GM18507 (cell line): ENCODE measurements around the gene CACNA1A.
A peak's percentile ranks its signal among the peaks of the same experiment; 100 is the strongest.
"Not testable (repeated sequence)": the region's sequence is repeated elsewhere in the genome, so short reads cannot be mapped to it uniquely, and the experiment has no call there.

Experiments
- DNase-seq: peaks from one replicate; pipeline ENCODE4 v3.0.0; 2011; ENCODE audit warnings: low read depth; ENCODE audit not compliant: insufficient read length; ENCODE audit errors: extremely low spot score
- FAIRE-seq: peaks from 2 replicates; lab custom pipeline; 2011; peaks lifted over from hg19 to GRCh38; lab: Jason Lieb, UNC

The CACNA1A gene

DNA sequence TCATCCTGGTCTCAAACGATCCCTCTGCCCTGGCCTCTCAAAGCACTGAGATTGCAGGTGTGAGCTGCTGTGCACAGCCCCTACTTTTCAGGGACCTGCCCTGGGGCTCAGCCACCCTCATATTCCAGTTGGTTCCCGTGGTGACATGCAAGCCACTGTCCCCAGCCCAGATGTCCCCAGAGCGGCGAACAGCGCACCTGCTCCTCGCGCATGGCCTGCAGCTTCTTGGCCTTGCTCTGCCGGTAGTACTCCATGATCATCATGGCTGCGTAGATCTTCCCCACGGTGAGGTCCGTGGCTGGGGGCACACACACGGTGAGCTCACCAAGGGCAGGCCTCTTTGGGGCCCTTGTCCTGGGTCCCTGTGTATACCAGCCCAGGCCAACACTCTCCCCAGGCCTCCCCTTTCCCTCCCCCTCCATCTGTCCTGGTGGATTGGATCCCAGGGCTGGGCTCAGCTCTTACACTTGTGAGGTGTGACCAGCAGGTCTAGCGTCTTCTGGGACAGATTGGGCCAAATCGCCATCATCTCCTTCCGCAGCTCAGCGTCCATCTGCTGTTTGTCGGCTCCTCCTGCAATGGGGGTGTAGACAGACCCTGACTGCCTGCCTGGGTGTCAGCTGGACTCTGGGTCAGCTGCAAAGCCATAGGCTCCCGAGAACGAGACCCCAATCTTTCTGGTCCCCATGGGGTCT, 292.1 kb downstream of the CACNA1A start:
- no peak for DNase-seq
- no peak for FAIRE-seq

- no peak for DNase-seq
- FAIRE-seq, result peak; percentile 47
These were observed 293.4 kb downstream of the CACNA1A start for GRCh38 chr19:13212759-13213330.

- FAIRE-seq, result no peak
- DNase-seq, result no peak
These were observed 294.6 kb downstream of the CACNA1A start for GRCh38 chr19:13211426-13212308.

DNA sequence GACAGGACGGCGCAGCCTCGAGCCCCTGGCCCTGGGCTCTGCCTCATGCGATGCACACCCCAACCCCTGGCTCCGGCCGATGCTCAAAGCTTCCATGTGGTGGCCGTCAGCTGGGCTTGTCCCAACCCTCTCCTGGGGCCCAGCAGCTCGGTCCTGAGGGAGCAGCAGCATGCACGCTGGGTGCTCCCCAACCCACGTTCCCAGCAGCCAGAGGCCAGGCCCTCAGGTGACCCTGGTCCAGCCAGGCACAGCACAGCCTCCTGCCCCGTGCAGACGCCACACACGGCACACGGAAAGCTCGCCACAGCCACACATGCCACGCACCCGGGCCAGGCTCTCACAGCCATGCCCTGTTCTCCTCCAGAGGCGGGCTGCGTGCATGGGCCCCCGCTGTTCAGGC, 295.3 kb downstream of the CACNA1A start:
- no peak for FAIRE-seq

DNA sequence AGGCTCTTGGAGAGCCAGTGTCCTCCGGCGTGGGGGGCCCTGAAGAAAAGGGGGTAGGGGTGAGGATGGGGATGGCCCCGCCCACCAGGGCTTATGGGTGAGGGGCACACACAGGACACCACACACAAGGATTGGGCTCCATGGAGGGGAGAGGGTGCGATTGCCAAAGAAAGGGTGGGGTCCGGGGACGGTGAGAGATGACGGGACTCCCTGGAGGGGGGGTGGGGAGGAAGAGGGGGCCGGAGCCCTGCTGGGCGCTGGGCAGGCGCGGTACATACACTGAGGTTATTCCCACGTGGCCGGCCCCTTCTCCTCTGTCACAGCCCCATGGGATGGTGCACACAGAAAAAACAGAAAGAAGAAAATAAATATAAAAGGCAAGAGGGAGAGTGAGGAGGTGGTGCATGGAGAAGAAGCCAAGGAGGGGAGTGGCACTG, 295.9 kb downstream of the CACNA1A start:
- no peak for DNase-seq
- no peak for FAIRE-seq

More for the DNA sequence above, 295.3 kb downstream of the CACNA1A start:
- DNase-seq, result no peak

DNA sequence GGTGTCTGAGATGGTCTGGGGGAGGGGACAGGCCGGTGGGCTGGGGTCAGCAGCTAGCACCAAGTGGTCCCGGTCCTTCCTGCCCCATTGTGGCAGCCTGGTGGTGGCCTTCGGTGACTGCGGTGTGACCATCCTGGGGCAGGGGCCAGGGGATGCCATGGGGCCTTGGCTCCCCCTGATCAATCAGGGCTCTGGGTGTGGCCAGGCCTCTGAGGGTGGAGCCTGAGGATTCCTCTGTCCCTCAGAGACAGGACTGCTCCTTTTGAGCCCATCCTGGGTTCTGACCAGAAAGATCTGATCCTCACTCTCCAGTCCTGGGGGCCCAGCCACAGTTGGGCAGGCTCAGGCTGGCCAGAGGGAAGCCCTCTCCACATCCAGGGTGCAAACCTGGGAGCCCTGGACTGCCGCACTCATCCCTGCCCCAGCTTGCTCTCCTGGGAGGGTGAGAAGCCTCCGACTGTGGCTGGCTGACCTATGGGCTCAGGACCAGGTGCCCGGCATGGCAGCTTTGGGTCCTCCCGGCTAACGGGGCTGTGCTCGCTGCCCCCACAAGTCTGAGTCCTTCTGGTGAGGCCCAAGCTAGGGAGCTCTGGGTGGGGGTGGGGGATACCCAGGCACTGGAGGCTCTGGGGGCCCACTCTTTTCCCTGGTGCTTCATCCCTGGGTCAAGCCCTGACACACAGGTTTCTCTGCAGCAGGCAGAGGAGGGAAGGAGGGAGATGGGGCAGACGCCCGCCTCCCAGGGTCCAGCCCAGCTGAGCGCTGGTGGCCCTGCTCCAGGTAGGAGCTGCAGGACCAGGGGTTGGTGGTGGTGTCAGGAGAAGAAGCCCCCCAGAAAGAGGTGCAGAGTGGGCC, 296.6 kb downstream of the CACNA1A start:
- DNase-seq, result no peak
- peak; percentile 9 for FAIRE-seq

DNA sequence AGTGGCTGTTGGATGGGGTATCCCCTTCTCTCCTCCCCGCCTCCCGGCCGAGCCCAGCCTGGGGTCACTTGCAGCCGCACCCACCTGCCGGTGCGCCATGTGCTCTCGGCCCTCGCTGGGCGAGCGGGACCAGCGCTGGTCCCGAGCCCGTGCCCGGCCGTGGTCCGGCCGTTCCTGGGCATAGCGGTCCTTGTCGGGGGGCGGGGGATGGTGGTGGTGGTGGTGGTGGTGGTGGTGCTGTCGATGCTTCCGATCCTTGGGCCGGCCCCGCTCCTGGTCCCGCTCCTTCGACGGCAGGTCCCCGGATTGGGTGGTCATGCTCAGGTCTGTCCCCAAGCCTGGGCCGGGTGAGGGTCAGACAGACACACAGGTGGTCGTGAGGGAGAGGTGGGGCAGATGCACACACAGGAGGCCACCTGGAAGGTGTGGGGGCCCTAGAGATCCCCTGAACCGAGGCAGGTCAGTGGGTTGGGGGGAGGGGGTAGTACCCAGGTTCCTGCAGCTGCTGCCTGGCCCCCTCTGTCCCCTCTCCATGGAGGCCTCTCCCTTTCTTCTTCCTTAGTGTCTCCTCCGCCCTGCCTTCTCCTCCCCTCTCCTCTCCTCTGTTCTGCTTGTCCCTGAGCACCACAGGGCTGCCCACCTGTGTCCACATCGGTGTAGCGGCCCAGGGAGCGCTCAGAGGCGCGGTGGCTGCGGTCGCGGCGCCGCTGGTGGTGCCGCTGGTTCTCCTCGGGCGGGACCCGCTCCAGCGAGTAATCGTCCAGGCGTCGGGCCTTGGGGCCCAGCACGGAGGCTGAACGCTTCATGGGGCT, 297.4 kb downstream of the CACNA1A start:
- DNase-seq (no peak), FAIRE-seq (peak; percentile 51)

GRCh38 chr19:13207846-13208671, 298.2 kb downstream of the CACNA1A start:
- DNase-seq (peak; percentile 73), FAIRE-seq (peak; percentile 96)

DNA sequence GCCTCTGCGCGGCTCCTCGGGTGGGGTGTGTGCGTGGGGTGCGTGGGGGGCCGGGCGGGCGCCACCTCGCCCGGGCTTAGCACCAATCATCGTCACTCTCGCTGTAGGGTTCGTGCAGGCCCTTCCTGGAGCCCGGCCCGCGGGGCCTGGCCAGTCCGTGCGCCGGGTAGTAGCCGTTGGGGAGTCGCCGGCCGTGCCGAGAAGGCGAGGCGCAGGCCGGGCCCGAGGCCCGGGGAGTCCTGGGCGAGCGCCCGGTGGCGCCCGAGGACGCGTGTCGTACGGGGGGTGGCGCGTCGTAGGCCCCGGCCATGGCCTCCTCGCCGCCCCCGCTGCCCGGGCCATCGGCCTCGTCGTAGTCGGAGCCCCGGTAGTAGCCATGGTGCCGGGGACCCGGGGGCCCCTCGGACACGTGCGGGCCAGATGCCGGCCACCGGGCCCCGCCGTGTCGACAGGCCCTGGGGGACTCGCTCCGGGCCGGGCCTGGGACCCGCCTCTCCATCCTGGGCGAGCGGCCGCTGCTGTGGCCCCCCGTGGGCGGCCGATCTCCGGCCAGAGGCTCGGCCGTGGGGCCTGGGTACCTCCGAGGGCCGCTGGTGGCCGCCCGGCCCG, 298.9 kb downstream of the CACNA1A start:
- DNase-seq (no peak), FAIRE-seq (no peak)

DNA sequence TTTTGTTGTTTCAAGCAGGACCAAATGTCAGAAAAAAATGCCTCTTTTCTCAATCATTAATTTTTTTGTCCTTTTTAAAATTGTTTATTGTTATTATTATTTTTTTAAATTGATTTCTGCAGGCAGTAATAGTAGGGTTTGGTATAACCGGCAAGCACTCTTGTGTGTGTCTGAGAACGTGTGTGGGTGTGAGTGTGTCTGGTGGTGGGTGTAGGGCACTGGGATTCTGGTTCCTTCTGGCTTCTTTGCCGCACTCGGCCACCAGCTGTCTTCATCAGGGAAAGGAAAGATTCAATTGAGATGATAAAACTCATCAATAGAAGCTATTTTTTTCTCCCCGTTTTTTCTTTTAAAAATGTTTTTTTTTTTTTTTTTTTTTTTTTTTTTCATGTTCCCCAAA, 299.7 kb downstream of the CACNA1A start:
- no peak for FAIRE-seq

GRCh38 chr19:13202112-13202511, 304.2 kb downstream of the CACNA1A start:
- FAIRE-seq, DNase-seq: not testable (repeated sequence)

More for the DNA sequence above, 299.7 kb downstream of the CACNA1A start:
- no peak for DNase-seq

DNA sequence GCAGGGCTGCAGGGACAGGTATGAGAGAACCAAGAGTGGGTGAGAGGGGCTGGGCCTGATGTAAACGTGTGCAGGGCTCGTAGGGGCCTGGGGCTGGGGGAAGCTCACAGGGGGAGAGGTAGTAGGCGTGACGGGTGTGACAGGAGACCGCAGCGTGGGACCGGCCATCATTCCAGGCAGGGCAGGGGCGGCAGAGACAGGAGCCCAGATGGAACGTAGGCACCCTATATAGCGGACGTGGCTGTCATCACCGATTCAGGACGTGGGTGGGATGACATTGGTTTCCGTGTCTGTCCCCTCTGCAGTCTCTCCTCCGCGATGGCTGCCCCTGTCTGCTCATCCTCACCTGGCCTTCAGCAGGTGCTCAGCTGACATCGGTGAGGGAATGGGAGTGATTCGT, 307.6 kb downstream of the CACNA1A start:
- FAIRE-seq (no peak), DNase-seq (no peak)

- peak; percentile 77 for FAIRE-seq
- DNase-seq, result no peak
These were observed 310.6 kb downstream of the CACNA1A start for GRCh38 chr19:13195678-13196077.

- DNase-seq (no peak), FAIRE-seq (no peak)
These were observed 315.3 kb downstream of the CACNA1A start for GRCh38 chr19:13190781-13191540.

- no peak for FAIRE-seq
These were observed 316.7 kb downstream of the CACNA1A start for GRCh38 chr19:13189600-13189999.

GRCh38 chr19:13187419-13187818, 318.9 kb downstream of the CACNA1A start:
- no peak for FAIRE-seq

More at GRCh38 chr19:13189600-13189999, 316.7 kb downstream of the CACNA1A start:
- DNase-seq, result no peak

GRCh38 chr19:13186688-13187087, 319.6 kb downstream of the CACNA1A start:
- not testable (repeated sequence) for FAIRE-seq, DNase-seq

More at GRCh38 chr19:13187419-13187818, 318.9 kb downstream of the CACNA1A start:
- no peak for DNase-seq
